Measurements from ENCODE around the gene SETBP1. TPM values are rescaled to one million over a fixed set of nuclear protein-coding genes. Genes with fewer than 3 reads are reported as not detected.

SETBP1 gene
- total and polyA plus RNA-seq, 2 of the 4 experiments (the other 2 are of a cell fraction), result 0.19 to 0.36 TPM

DNA sequence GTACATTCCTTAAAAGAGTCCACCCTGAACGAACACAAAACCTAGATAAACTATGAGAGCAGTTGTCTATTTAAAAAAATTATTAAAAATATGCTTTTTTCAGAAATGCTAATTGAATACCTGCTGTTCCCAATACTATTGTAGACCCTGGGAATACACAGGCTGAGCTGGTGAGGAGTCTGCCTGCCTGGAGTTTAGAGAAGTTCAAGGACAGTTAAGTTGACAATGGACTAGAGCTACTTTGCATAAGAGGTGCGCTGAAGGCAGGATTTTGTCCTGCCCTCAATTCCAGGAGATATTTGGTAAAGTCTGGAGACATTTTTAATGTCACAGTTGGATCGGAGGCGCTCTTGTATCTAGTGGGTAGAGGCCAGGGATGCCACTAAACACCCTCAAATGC, 110.2 kb downstream of the SETBP1 start:
- H3K4me1 ChIP-seq (ENCODE audit: control insufficient read depth, insufficient read depth, low read length), result peaks cover 3% of the 10 kb centered on the region; the same call in 1 of the 2 replicates
- intact Hi-C loops (cut with micrococcal nuclease), result loop anchor here (1.0 kb wide), 1 partner anchor 30 kb away; no protein-coding TSS in a partner anchor
- no peaks in the 10 kb centered on the region for H3K36me3 ChIP-seq (ENCODE audit: control insufficient read depth, insufficient read depth, low read length)
- CTCF ChIA-PET, result no interaction called here
- H2AK5ac ChIP-seq (ENCODE audit: low read depth, low read length), result no peak overlapping the region
- no peaks in the 10 kb centered on the region for H4K20me1 ChIP-seq (ENCODE audit: insufficient read depth, low read length)
- H3K18ac ChIP-seq (ENCODE audit: low read depth, low read length), result no peak overlapping the region
- no peak for DNase-seq
- H2BK5ac ChIP-seq (ENCODE audit: low read depth, low read length, poor library complexity, severe bottlenecking), result no peak overlapping the region
- peaks cover 3% of the 10 kb centered on the region; the same call in 1 of the 2 replicates for H3K9me1 ChIP-seq (ENCODE audit: insufficient read depth, low read length)
- dilution Hi-C loops (cut with HindIII; ENCODE audit: low sequenced_read_pairs, unreplicated experiment), result no loop called here
- no peaks in the 10 kb centered on the region for H3K79me1 ChIP-seq (ENCODE audit: low read depth in 1 of 2, low read length in 2 of 2)
- BruUV-seq (replicated peaks), result no TSS peak
- no peak overlapping the region for H3K4me3 ChIP-seq (ENCODE audit: insufficient read depth, low read depth, low read length)
- H3K27ac ChIP-seq (ENCODE audit: insufficient read depth, low read length), result no peak overlapping the region
- H3K4ac ChIP-seq (ENCODE audit: low read depth, low read length), result no peak overlapping the region
- H3K9me3 ChIP-seq (ENCODE audit: control insufficient read depth, insufficient read depth, low read length), result no peaks in the 10 kb centered on the region
- no peak for TF ChIP-seq RAD21 (IDR thresholded peaks at IDR 0.05; ENCODE audit: low read length)
- no peak for TF ChIP-seq POLR2A (IDR thresholded peaks at IDR 0.05; ENCODE audit: low read depth, low read length)
- TF ChIP-seq, protein P1, sequence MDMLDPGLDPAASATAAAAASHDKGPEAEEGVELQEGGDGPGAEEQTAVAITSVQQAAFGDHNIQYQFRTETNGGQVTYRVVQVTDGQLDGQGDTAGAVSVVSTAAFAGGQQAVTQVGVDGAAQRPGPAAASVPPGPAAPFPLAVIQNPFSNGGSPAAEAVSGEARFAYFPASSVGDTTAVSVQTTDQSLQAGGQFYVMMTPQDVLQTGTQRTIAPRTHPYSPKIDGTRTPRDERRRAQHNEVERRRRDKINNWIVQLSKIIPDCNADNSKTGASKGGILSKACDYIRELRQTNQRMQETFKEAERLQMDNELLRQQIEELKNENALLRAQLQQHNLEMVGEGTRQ (IDR thresholded peaks at IDR 0.05; ENCODE audit: low read depth, low read length), result no peak
- TF ChIP-seq, protein P2, sequence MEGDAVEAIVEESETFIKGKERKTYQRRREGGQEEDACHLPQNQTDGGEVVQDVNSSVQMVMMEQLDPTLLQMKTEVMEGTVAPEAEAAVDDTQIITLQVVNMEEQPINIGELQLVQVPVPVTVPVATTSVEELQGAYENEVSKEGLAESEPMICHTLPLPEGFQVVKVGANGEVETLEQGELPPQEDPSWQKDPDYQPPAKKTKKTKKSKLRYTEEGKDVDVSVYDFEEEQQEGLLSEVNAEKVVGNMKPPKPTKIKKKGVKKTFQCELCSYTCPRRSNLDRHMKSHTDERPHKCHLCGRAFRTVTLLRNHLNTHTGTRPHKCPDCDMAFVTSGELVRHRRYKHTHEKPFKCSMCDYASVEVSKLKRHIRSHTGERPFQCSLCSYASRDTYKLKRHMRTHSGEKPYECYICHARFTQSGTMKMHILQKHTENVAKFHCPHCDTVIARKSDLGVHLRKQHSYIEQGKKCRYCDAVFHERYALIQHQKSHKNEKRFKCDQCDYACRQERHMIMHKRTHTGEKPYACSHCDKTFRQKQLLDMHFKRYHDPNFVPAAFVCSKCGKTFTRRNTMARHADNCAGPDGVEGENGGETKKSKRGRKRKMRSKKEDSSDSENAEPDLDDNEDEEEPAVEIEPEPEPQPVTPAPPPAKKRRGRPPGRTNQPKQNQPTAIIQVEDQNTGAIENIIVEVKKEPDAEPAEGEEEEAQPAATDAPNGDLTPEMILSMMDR (conservative IDR thresholded peaks at IDR 0.05; ENCODE audit: low read depth, low read length), result no peak
- no peak overlapping the region for H4K91ac ChIP-seq (ENCODE audit: insufficient read depth, low read depth, low read length)
- no peak overlapping the region for H2BK15ac ChIP-seq (ENCODE audit: low read depth, low read length)
- no peak overlapping the region for H2BK120ac ChIP-seq (ENCODE audit: low read depth, low read length)
- no peak for ATAC-seq (ENCODE audit: low read depth)
- in situ Hi-C loops (cut with MboI; ENCODE audit: low sequenced_read_pairs), result no loop called here
- no peak overlapping the region for H4K8ac ChIP-seq (ENCODE audit: low read depth in 2 of 2, low read length in 2 of 2)
- no peak overlapping the region for H3K9ac ChIP-seq (ENCODE audit: low read depth, low read length)
- POLR2A ChIA-PET (ENCODE audit: unreplicated experiment), result no interaction called here
- no peak overlapping the region for H3K14ac ChIP-seq (replicated peaks; ENCODE audit: low read depth, low read length)
- H3K27me3 ChIP-seq (ENCODE audit: control insufficient read depth, insufficient read depth, low read length), result no peaks in the 10 kb centered on the region
- H2AK9ac ChIP-seq (replicated peaks; ENCODE audit: low read depth, low read length, poor library complexity), result no peak overlapping the region
- no peak overlapping the region for H3K23ac ChIP-seq (ENCODE audit: low read depth, low read length)
- H4K5ac ChIP-seq (ENCODE audit: low read depth, low read length), result no peak overlapping the region
- H2BK20ac ChIP-seq (ENCODE audit: low read depth, low read length), result no peak overlapping the region
- 100% methylated on average over 1 of the region's 4 CpGs; no CpG with 5 or more reads in 1 of the 2 experiments for WGBS, 2 experiments (ENCODE audit: extremely low coverage in 2 of 2, insufficient read length in 1 of 2)
- no peak overlapping the region for H3K4me2 ChIP-seq (ENCODE audit: low read depth, low read length)
- no peak overlapping the region for H2AFZ ChIP-seq (replicated peaks; ENCODE audit: low read length, poor library complexity)
- no peak overlapping the region for H3K56ac ChIP-seq (ENCODE audit: extremely low read depth, insufficient read depth, low read length)

All from IMR-90 (cell line).